MM.1S (cell line): ENCODE results near the gene SEMA4A.
"Not testable (repeated sequence)": the region's sequence is repeated elsewhere in the genome, so short reads cannot be mapped to it uniquely, and the experiment has no call there.

Source experiments
- CTCF ChIP-seq: fragments of 300-600 bp; sonication (generic); IDR thresholded peaks from 2 replicates; pipeline ENCODE4 v1.5.1; 2016; ENCODE audit warnings: antibody characterized with exemption, low read length, mixed read lengths
- EZH2phosphoT487 ChIP-seq: fragments of 300-600 bp; sonication (generic); IDR thresholded peaks from 2 replicates; pipeline ENCODE4 v1.6.1; 2018; ENCODE audit warnings: antibody characterized with exemption, low read length

- not testable (repeated sequence) for TF ChIP-seq EZH2phosphoT487, CTCF
Measured at GRCh38 chr1:156182010-156182779, 28.8 kb downstream of the SEMA4A start.
